Measurements from ENCODE around the gene PLXDC2. TPM values are rescaled to one million over a fixed set of nuclear protein-coding genes. Genes with fewer than 3 reads are reported as not detected.

Gene PLXDC2
- total RNA-seq, 1 donor from 2014 or later: 94.1 TPM

DNA sequence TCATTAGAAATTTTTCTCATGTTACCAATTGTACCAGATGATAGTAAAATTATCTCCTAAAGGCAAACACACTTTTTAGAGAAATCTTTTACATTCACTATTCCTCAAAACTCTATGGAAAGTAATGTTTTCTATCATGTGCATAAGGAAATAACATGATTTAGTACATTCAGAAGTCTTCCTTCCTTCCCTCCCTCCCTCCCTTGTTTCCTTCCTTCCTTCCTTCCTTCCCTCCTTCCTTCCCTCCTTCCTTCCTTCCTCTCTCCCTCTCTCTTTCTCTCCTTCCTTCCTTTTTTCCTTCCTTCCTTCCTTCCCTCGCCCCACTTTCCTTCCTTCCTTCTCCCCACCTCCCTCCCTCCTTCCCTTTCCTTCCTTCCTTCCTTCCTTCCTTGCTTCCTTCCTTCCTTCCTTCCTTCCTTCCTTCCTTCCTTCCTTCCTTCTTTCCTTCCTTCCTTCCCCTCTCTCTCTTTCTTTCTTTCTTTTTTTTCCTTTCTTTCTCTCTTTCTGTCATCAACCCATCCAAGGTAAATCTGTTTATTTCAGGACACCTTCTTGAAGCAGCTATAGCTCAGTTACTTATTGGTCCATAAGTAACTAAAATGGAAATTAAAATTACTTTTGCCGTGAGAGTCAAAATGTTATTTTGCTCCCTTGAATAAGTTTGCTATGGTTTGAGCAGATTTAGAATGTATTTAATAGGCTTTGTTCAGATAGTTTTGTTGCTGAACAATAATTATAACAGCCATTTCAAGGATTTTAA, 197.9 kb downstream of the PLXDC2 start:
- H3K4me3 ChIP-seq: no peak overlapping the region
- intact Hi-C loops (cut with DNase I): loop anchor here (10.0 kb wide), 1 partner anchor 1511 kb away; the partner anchor contains the start of gene SKIDA1
- H3K36me3 ChIP-seq: no peaks in the 10 kb centered on the region
- H3K9me3 ChIP-seq: no peaks in the 10 kb centered on the region
- no peaks in the 10 kb centered on the region for H3K27me3 ChIP-seq
- peaks cover 0 to 6% of the 10 kb centered on the region in 2 donors for H3K4me1 ChIP-seq
- TF ChIP-seq, protein P1, sequence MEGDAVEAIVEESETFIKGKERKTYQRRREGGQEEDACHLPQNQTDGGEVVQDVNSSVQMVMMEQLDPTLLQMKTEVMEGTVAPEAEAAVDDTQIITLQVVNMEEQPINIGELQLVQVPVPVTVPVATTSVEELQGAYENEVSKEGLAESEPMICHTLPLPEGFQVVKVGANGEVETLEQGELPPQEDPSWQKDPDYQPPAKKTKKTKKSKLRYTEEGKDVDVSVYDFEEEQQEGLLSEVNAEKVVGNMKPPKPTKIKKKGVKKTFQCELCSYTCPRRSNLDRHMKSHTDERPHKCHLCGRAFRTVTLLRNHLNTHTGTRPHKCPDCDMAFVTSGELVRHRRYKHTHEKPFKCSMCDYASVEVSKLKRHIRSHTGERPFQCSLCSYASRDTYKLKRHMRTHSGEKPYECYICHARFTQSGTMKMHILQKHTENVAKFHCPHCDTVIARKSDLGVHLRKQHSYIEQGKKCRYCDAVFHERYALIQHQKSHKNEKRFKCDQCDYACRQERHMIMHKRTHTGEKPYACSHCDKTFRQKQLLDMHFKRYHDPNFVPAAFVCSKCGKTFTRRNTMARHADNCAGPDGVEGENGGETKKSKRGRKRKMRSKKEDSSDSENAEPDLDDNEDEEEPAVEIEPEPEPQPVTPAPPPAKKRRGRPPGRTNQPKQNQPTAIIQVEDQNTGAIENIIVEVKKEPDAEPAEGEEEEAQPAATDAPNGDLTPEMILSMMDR (IDR thresholded peaks at IDR 0.05): no peak
- H3K27ac ChIP-seq: no peak overlapping the region
- DNase-seq (ENCODE audit: low spot score in 2 of 2): no peak

DNA sequence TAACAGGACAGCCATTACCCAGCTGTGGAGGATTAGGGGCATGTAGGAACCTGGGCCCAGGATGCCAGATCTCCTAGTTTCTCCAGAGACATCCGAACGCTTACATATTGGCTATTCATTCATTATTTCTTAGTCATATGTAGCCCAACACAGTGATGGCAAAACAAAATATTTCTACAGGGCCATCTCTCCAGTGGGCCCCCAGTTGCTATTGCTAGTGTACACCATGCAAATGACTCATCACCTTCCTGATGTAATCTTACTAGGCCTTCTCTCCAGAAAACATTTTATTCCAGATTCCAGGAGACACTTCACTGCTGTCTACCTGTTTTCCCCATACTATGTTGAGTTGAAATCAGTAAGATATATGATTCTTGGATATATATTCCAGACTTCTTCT, 201.7 kb downstream of the PLXDC2 start:
- H3K9me3 ChIP-seq: no peaks in the 10 kb centered on the region
- no peak overlapping the region for H3K27ac ChIP-seq
- no peak for DNase-seq (ENCODE audit: low spot score in 2 of 2)
- intact Hi-C loops (cut with DNase I): loop anchor here (10.0 kb wide), 1 partner anchor 1507 kb away; the partner anchor contains the start of gene SKIDA1
- TF ChIP-seq, protein P1 (IDR thresholded peaks at IDR 0.05): no peak
- no peak overlapping the region for H3K4me3 ChIP-seq
- H3K36me3 ChIP-seq: no peaks in the 10 kb centered on the region
- no peaks in the 10 kb centered on the region for H3K27me3 ChIP-seq
- H3K4me1 ChIP-seq: peaks cover 0 to 6% of the 10 kb centered on the region in 2 donors

DNA sequence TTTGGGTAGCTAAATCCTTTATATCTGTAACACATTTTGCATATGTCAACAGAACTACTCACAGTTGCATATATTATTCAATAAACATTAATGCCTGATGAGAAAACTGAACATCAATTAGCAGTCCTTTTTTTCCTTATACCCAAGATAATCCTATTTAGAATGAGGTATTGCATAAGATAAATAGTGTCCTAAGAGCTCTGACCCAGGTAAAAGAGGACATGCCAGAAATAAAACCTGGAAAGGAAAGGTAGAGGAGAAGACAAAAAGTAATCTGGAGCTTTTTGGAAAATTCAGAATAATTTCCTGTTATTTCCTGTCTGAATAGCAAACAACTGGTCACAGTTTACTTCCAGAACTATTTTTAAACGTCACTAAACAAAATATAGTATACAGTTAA, 204.4 kb downstream of the PLXDC2 start:
- Histone ChIP-seq H3K4me1 (peaks cover 0 to 2% of the 10 kb centered on the region in 2 donors), H3K36me3 (no peaks in the 10 kb centered on the region), H3K4me3 (no peak overlapping the region), H3K27me3 (no peaks in the 10 kb centered on the region), H3K9me3 (peaks cover 0 to 12% of the 10 kb centered on the region in 2 donors), H3K27ac (no peak overlapping the region)
- intact Hi-C loops (cut with DNase I): no loop called here
- DNase-seq (ENCODE audit: low spot score in 2 of 2): no peak
- TF ChIP-seq, protein P1 (IDR thresholded peaks at IDR 0.05): no peak

DNA sequence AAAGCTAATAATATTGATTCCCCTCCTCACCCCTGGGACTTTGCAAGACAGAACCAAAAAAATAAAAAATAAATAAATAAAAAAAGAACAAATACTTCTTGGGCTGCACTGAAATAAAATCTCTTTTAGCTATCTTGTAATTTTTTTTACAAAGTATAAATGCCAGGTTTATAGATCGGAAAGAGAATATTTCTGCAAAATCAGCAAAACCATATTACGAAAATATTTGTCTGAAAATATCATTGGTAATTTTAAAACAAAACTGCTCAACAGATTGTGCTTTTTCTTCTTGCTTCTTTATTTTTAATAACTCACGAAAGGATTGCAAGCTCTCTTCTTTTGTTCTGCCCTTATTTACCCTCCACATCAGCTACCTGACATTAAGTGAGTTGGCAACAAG, 213.3 kb downstream of the PLXDC2 start:
- peaks cover 0 to 19% of the 10 kb centered on the region in 2 donors for H3K4me1 ChIP-seq
- intact Hi-C loops (cut with DNase I): no loop called here
- H3K36me3 ChIP-seq: no peaks in the 10 kb centered on the region
- peaks cover 0 to 11% of the 10 kb centered on the region in 2 donors for H3K9me3 ChIP-seq
- TF ChIP-seq, protein P1 (IDR thresholded peaks at IDR 0.05): no peak
- no peak overlapping the region for H3K27ac ChIP-seq
- no peak for DNase-seq (ENCODE audit: low spot score in 2 of 2)
- H3K27me3 ChIP-seq: no peaks in the 10 kb centered on the region
- no peak overlapping the region for H3K4me3 ChIP-seq

DNA sequence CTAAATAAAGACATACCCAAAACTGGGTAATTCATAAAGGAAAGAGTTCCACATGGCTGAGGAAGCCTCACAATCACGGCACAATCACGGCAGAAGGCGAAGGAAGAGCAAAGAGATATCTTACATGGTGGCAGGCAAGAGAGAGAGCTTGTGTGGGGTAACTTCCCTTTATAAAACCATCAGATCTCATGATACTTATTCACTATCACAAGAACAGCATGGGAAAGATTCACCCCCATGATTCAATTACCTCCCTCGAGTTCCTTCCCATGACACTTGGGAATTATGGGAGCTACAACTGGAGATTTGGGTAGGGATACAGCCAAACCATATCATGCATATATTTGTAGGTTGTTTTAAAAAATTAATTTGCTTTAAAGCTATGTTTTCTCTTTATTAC, 217.2 kb downstream of the PLXDC2 start:
- Histone ChIP-seq H3K4me1 (peaks cover 0 to 15% of the 10 kb centered on the region in 2 donors), H3K9me3 (no peaks in the 10 kb centered on the region), H3K36me3 (no peaks in the 10 kb centered on the region), H3K4me3 (no peak overlapping the region), H3K27me3 (no peaks in the 10 kb centered on the region), H3K27ac (no peak overlapping the region)
- TF ChIP-seq, protein P1 (IDR thresholded peaks at IDR 0.05): no peak
- intact Hi-C loops (cut with DNase I): no loop called here
- no peak for DNase-seq (ENCODE audit: low spot score in 2 of 2)
